ENCODE results near the gene CHN2. TPM values are rescaled to one million over a fixed set of nuclear protein-coding genes. Genes with fewer than 3 reads are reported as not detected.
A peak's percentile ranks its signal among the peaks of the same experiment; 100 is the strongest.
"Not testable (repeated sequence)": the region's sequence is repeated elsewhere in the genome, so short reads cannot be mapped to it uniquely, and the experiment has no call there.

CHN2 gene
- total RNA-seq, 1 experiment from 2014 or later, result 17.2 TPM

GRCh38 chr7:29189743-29190201 is 4.8 kb upstream of the CHN2 start:
- DNase-seq (ENCODE audit: low spot score), result peak; percentile 64

- peak; percentile 63 for DNase-seq (ENCODE audit: low spot score)
These were observed 4.1 kb upstream of the CHN2 start for GRCh38 chr7:29190349-29191045.

GRCh38 chr7:29192323-29192722 is 2.3 kb upstream of the CHN2 start:
- no peak for DNase-seq (ENCODE audit: low spot score)

GRCh38 chr7:29192811-29193210 is 1.8 kb upstream of the CHN2 start:
- no peak for DNase-seq (ENCODE audit: low spot score)

GRCh38 chr7:29193316-29194205 is 1.0 kb upstream of the CHN2 start:
- no peak for DNase-seq (ENCODE audit: low spot score)

- DNase-seq (ENCODE audit: low spot score), result no peak
These were observed 375 bp upstream of the CHN2 start for GRCh38 chr7:29194206-29194593.

GRCh38 chr7:29196191-29196590 is 1.6 kb downstream of the CHN2 start:
- no peak for DNase-seq (ENCODE audit: low spot score)

GRCh38 chr7:29196971-29197595 is 2.5 kb downstream of the CHN2 start:
- no peak for DNase-seq (ENCODE audit: low spot score)

GRCh38 chr7:29197916-29198315 is 3.3 kb downstream of the CHN2 start:
- DNase-seq (ENCODE audit: low spot score), result no peak

GRCh38 chr7:29199776-29200175 is 5.2 kb downstream of the CHN2 start:
- no peak for DNase-seq (ENCODE audit: low spot score)

- DNase-seq (ENCODE audit: low spot score), result no peak
These were observed 8.1 kb downstream of the CHN2 start for GRCh38 chr7:29202651-29203069.

- no peak for DNase-seq (ENCODE audit: low spot score)
These were observed 10.1 kb downstream of the CHN2 start for GRCh38 chr7:29204491-29205272.

- DNase-seq (ENCODE audit: low spot score), result peak; percentile 54
These were observed 12.7 kb downstream of the CHN2 start for GRCh38 chr7:29207162-29207801.

- no peak for DNase-seq (ENCODE audit: low spot score)
These were observed 14.1 kb downstream of the CHN2 start for GRCh38 chr7:29208410-29209250.

- DNase-seq (ENCODE audit: low spot score), result no peak
These were observed 15.2 kb downstream of the CHN2 start for GRCh38 chr7:29209745-29210144.

- DNase-seq (ENCODE audit: low spot score), result not testable (repeated sequence)
These were observed 18.2 kb downstream of the CHN2 start for GRCh38 chr7:29212736-29213135.

GRCh38 chr7:29214056-29214455 is 19.5 kb downstream of the CHN2 start:
- DNase-seq (ENCODE audit: low spot score), result no peak

- no peak for DNase-seq (ENCODE audit: low spot score)
These were observed 20.2 kb downstream of the CHN2 start for GRCh38 chr7:29214816-29215215.

GRCh38 chr7:29216128-29216527 is 21.6 kb downstream of the CHN2 start:
- DNase-seq (ENCODE audit: low spot score), result no peak

GRCh38 chr7:29217113-29217512 is 22.5 kb downstream of the CHN2 start:
- no peak for DNase-seq (ENCODE audit: low spot score)
